ENCODE measurements around the gene SEC24C. TPM values are rescaled to one million over a fixed set of nuclear protein-coding genes. Genes with fewer than 3 reads are reported as not detected.
"Not testable (repeated sequence)": the region's sequence is repeated elsewhere in the genome, so short reads cannot be mapped to it uniquely, and the experiment has no call there.

SEC24C gene
- total RNA-seq, 1 donor from 2014 or later = 89.8 TPM

DNA sequence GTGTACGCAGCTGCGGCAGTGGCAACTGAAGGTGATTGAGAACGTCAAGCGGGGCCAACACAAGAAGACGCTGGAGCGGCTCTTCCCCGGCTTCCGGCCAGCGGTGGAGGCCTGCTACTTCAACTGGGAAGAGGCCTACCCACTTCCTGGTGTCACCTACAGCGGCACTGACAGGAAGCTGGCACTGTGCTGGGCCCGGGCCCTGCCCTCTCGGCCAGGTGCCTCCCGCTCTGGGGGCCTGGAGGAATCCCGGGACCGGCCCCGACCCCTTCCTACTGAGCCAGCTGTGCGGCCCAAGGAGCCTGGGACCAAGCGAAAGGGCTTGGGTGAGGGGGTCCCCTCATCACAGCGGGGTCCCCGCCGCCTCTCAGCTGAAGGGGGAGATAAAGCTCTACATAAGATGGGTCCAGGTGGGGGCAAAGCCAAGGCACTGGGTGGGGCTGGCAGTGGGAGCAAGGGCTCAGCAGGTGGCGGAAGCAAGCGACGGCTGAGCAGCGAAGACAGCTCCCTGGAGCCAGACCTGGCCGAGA, 47.8 kb downstream of the SEC24C start:
- no peak for DNase-seq

DNA sequence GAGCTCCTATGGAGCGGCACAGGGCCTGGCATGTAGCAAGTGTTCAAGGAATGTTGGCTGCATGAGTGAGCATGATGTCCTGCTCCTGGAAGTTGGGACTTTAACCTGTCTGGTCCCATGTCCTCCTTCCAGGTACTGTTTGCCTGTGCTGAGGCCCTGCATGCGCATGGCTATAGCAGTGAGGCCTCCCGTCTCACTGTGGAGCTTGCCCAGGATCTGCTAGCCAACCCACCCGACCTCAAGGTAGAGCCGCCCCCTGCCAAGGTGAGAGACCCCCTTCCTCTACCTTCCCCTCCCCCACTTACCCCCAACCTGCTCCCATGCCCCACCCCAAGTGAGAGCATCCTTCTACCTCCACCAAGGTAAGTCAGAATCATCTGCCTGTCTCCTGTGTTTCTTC, 49.3 kb downstream of the SEC24C start:
- DNase-seq = no peak
- no peak for TF ChIP-seq CTCF (IDR thresholded peaks at IDR 0.05)
- CTCF ChIA-PET = no interaction called here
- Mint-ChIP-seq H3K4me3 (no peak overlapping the region), H3K9me3 (no peaks in the 10 kb centered on the region), H3K27me3 (no peaks in the 10 kb centered on the region), H3K4me1 (no peaks in the 10 kb centered on the region), H3K27ac (no peak overlapping the region), H3K36me3 (ENCODE audit: low read depth) (peaks cover 83% of the 10 kb centered on the region)
- no peak for ATAC-seq (ENCODE audit: low read depth)
- intact Hi-C loops (cut with micrococcal nuclease) = no loop called here
- POLR2A ChIA-PET = no interaction called here

More for the DNA sequence above, 47.8 kb downstream of the SEC24C start:
- Mint-ChIP-seq H3K36me3 (ENCODE audit: low read depth) (peaks cover 69% of the 10 kb centered on the region), H3K27me3 (no peaks in the 10 kb centered on the region), H3K27ac (no peak overlapping the region), H3K4me1 (peaks cover 8% of the 10 kb centered on the region), H3K9me3 (no peaks in the 10 kb centered on the region), H3K4me3 (no peak overlapping the region)
- ChIA-PET CTCF (no interaction called here), POLR2A (no interaction called here)
- TF ChIP-seq CTCF (IDR thresholded peaks at IDR 0.05) = no peak
- ATAC-seq (ENCODE audit: low read depth) = no peak
- intact Hi-C loops (cut with micrococcal nuclease) = no loop called here

- CTCF ChIA-PET; H3K27me3 Mint-ChIP-seq; ATAC-seq (ENCODE audit: low read depth); DNase-seq; H3K27ac Mint-ChIP-seq; H3K4me1 Mint-ChIP-seq; H3K9me3 Mint-ChIP-seq; intact Hi-C loops (cut with micrococcal nuclease); H3K4me3 Mint-ChIP-seq: not testable (repeated sequence)
- peaks cover 83% of the 10 kb centered on the region for H3K36me3 Mint-ChIP-seq (ENCODE audit: low read depth)
- POLR2A ChIA-PET = interaction anchor here (0.6 kb wide), 2 partner anchors 24 to 500 kb away, joined by 3 to 4 read pairs; a partner anchor contains a TSS
Observed at GRCh38 chr10:73795491-73795890, 51.3 kb downstream of the SEC24C start.

DNA sequence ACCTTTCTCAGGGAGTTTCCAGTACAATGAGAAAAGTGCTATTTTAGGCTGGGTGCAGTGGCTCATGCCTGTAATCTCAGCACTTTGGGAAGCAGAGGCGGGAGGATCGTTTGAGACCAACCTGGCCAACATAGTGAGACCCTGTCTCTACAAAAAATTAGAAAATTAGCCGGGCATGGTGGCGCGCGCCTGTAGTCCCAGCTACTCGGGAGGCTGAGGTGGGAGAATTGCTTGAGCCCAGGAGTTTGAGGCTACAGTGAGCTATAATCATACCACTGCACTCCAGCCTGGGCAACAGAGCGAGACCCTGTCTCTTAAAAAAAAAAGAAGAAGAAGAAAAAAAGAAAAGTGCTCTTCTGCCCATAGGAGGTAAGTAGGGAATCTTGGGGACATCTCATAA, 51.9 kb downstream of the SEC24C start:
- H3K4me1 Mint-ChIP-seq; DNase-seq; intact Hi-C loops (cut with micrococcal nuclease); H3K4me3 Mint-ChIP-seq; CTCF ChIA-PET; ATAC-seq (ENCODE audit: low read depth); H3K27ac Mint-ChIP-seq; H3K9me3 Mint-ChIP-seq; H3K27me3 Mint-ChIP-seq: not testable (repeated sequence)
- POLR2A ChIA-PET = interaction anchor here (0.6 kb wide), 1 partner anchor 13 kb away, joined by 3 read pairs; no protein-coding TSS in a partner anchor
- peaks cover 82% of the 10 kb centered on the region for H3K36me3 Mint-ChIP-seq (ENCODE audit: low read depth)

DNA sequence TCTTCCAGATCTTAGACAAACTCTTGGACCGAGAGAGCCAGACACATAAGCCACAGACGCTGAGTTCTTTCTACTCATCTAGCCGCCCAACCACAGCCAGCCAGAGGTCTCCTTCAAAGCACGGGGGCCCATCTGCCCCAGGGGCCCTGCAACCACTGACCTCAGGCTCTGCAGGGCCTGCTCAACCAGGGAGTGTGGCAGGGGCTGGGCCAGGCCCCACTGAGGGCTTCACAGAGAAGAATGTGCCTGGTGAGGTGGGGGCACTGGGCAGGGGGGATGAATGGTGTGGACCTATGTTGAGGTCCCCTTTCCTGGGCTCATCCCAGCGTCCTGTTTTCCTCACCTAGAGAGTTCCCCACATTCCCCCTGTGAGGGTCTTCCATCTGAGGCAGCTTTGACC, 52.6 kb downstream of the SEC24C start:
- no peak overlapping the region for H3K4me3 Mint-ChIP-seq
- no peaks in the 10 kb centered on the region for H3K4me1 Mint-ChIP-seq
- CTCF ChIA-PET = no interaction called here
- H3K36me3 Mint-ChIP-seq (ENCODE audit: low read depth) = peaks cover 83% of the 10 kb centered on the region
- H3K9me3 Mint-ChIP-seq = no peaks in the 10 kb centered on the region
- no peaks in the 10 kb centered on the region for H3K27me3 Mint-ChIP-seq
- no peak for TF ChIP-seq CTCF (IDR thresholded peaks at IDR 0.05)
- intact Hi-C loops (cut with micrococcal nuclease) = no loop called here
- POLR2A ChIA-PET = interaction anchor here (1.0 kb wide), 1 partner anchor 10 kb away, joined by 5 read pairs; no protein-coding TSS in a partner anchor
- ATAC-seq (ENCODE audit: low read depth) = no peak
- no peak for DNase-seq
- no peak overlapping the region for H3K27ac Mint-ChIP-seq

DNA sequence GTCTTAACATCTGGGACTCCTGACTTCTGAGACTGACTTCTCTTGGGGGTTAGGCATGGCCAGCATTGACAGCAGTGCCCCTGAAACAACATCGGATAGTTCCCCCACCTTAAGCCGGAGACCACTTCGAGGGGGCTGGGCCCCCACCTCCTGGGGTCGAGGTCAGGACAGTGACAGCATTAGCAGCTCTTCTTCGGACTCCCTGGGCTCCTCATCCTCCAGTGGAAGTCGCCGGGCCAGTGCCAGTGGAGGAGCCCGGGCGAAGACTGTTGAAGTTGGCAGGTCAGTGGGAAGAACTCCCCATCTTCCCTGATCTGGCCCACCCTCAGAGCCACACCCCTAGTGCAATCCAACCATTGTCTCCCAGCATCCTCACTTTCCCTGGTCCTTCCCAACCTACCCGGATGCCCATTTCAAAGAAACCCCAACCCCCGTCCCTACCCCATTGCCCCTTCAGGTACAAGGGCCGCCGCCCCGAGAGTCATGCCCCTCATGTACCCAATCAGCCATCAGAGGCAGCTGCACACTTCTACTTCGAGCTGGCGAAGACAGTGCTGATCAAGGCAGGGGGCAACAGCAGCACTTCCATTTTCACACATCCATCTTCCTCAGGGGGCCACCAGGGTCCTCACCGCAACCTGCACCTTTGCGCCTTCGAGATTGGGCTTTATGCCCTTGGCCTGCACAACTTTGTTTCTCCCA, 53.3 kb downstream of the SEC24C start:
- Mint-ChIP-seq H3K4me1 (no peaks in the 10 kb centered on the region), H3K4me3 (no peak overlapping the region), H3K27ac (no peak overlapping the region), H3K27me3 (no peaks in the 10 kb centered on the region), H3K9me3 (no peaks in the 10 kb centered on the region), H3K36me3 (ENCODE audit: low read depth) (peaks cover 88% of the 10 kb centered on the region)
- ChIA-PET CTCF (no interaction called here), POLR2A (interaction anchor here (1.0 kb wide), 2 partner anchors 11 to 12 kb away, joined by 3 to 5 read pairs; partner anchors contain the start of gene ZSWIM8)
- ATAC-seq (ENCODE audit: low read depth) (no peak), DNase-seq (no peak)
- intact Hi-C loops (cut with micrococcal nuclease) = no loop called here
- no peak for TF ChIP-seq CTCF (IDR thresholded peaks at IDR 0.05)
